ENCODE data around the gene NPY4R. TPM values are rescaled to one million over a fixed set of nuclear protein-coding genes. Genes with fewer than 3 reads are reported as not detected.
"Not testable (repeated sequence)": the region's sequence is repeated elsewhere in the genome, so short reads cannot be mapped to it uniquely, and the experiment has no call there.

Gene NPY4R
- total RNA-seq, 2 donors from 2014 or later, result not detected

DNA sequence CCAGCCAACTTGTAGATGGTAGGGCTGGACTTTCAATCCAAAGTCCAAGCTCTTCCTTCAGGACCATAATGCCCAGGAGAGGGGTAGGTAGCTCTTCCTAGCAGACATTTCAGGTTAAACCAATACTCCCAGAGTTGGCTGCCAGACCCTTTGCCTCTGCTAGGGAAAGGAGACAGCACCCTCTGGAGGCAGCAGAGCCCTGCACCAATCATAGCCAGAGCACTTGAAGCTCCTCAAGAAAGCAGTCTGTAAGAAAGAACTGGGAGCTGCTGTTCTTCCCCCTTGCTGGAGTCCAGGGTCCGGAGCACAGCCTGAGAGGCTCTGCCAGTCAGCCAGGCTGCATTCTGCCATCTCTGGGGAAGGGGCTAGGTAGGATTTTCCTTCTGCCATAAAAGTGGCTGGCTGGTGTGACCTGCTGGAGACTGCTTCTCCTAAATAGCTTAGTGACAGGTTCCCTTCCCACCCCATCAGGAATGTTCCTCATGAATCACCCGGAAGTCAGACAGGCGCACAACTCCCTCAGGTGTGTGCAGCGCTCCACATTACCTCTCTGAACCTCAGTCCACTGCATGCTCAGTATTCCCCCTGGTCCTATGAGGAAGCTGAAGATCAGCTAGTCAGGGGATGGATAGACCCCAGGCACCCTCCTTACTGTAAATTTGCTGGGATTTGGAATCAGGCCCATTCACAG lies 2.5 kb upstream of the NPY4R start:
- H3K36me3 Mint-ChIP-seq; H3K27ac Mint-ChIP-seq; H3K9me3 Mint-ChIP-seq; DNase-seq (ENCODE audit: low spot score in 2 of 2): not testable (repeated sequence)
- ATAC-seq, result peak in 1 of 2 donors; percentile 48

DNA sequence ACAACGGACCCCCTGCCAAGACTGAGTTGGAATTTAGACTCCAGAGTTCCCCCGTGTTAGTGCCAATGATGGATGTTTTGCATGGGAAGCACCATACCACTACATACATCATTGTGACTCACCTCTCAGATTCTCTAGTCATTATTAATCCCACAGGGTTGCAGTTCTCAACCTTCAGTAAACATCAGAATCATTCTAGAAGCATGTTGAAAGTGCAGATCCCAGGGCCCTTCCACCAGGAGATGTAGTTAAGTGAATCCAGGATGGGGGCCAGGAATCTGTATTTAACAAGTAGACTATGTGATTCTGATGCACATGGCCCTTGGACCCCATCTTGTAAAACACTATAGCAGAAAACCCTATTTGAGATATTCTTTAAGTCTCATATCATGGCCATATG lies 2.1 kb downstream of the NPY4R start:
- not testable (repeated sequence) for H3K27ac Mint-ChIP-seq; DNase-seq (ENCODE audit: low spot score in 2 of 2); H3K36me3 Mint-ChIP-seq; H3K9me3 Mint-ChIP-seq; ATAC-seq

DNA sequence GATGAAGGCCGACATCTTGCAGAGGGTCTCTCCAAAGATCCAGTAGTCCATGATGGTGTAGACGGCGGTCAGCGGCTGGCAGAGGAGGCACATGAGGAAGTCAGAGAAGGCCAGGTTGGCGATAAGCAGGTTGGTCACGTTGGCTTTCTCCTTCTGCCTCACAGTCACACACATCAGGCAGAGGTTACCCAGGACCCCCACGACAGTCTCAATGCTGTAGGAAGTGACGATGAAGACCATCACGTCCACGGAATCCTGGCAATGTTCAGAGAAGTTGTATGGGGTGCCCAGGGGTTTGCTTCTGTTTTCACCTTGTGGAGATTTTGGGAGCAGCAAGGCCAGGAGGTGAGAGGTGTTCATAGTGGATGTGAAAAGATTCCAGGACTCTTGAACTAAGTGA lies 3.5 kb downstream of the NPY4R start:
- not testable (repeated sequence) for ATAC-seq; H3K9me3 Mint-ChIP-seq; H3K27ac Mint-ChIP-seq; H3K36me3 Mint-ChIP-seq; DNase-seq (ENCODE audit: low spot score in 2 of 2)

DNA sequence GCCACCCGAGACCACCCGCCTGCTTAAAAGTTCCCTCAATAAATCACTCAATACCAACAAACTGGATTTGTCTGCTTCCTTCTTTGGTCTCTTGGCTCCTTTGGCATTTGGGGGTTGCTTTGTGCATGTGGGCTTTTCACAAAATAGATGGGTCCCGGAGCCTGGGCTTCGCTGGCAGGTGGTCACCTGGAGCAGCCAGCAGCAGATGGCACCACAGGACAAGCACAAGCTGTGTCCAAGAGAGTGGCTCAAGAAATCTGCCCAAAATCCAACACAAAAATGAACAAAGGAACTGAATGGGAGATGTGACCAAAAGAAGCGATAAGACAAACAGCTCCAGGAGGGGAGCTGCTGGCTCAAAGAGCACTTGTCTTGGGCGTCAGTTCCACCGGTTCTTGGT lies 6.2 kb downstream of the NPY4R start:
- H3K36me3 Mint-ChIP-seq; H3K9me3 Mint-ChIP-seq; DNase-seq (ENCODE audit: low spot score in 2 of 2); ATAC-seq; H3K27ac Mint-ChIP-seq: not testable (repeated sequence)

GRCh38 chr10:46457071-46457470 lies 8.7 kb downstream of the NPY4R start:
- H3K27ac Mint-ChIP-seq; DNase-seq (ENCODE audit: low spot score in 2 of 2); H3K9me3 Mint-ChIP-seq; H3K36me3 Mint-ChIP-seq; ATAC-seq: not testable (repeated sequence)

GRCh38 chr10:46455992-46456391 lies 9.8 kb downstream of the NPY4R start:
- H3K36me3 Mint-ChIP-seq, H3K27ac Mint-ChIP-seq: not testable (repeated sequence)

GRCh38 chr10:46451365-46451764 lies 14.4 kb downstream of the NPY4R start:
- not testable (repeated sequence) for H3K36me3 Mint-ChIP-seq; H3K9me3 Mint-ChIP-seq; ATAC-seq; H3K27ac Mint-ChIP-seq; DNase-seq (ENCODE audit: low spot score in 2 of 2)

More at GRCh38 chr10:46455992-46456391, 9.8 kb downstream of the NPY4R start:
- DNase-seq (ENCODE audit: low spot score in 2 of 2); H3K9me3 Mint-ChIP-seq: not testable (repeated sequence)
- peak in 1 of 2 donors; percentile 48 for ATAC-seq

- not testable (repeated sequence) for DNase-seq (ENCODE audit: low spot score in 2 of 2); H3K27ac Mint-ChIP-seq; H3K36me3 Mint-ChIP-seq; ATAC-seq; H3K9me3 Mint-ChIP-seq
These were observed 14.9 kb downstream of the NPY4R start for GRCh38 chr10:46450829-46451228.

DNA sequence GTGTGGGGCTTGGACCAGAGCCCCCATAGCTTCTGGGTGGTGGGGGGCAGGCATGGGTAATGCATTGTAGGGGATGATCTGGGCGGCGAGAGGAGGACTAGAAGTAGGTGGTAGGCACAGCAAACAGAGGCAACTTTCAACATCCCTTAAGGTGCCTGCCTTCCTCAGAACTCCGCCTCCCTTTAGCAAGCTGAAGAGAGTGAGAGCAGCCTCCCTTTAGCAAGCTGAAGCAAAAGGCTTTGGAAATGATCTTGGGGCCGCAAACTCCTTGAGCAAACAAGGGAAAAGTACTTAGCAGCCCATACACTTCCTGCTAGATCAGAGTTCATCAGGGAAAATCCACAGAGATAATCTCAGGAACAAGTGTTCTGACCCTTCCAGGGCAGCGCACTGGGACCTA lies 18.3 kb downstream of the NPY4R start:
- H3K9me3 Mint-ChIP-seq; DNase-seq (ENCODE audit: low spot score in 2 of 2); H3K36me3 Mint-ChIP-seq; H3K27ac Mint-ChIP-seq; ATAC-seq: not testable (repeated sequence)

- not testable (repeated sequence) for ATAC-seq; H3K27ac Mint-ChIP-seq; DNase-seq (ENCODE audit: low spot score in 2 of 2)
These were observed 20.2 kb downstream of the NPY4R start for GRCh38 chr10:46445389-46446122.

DNA sequence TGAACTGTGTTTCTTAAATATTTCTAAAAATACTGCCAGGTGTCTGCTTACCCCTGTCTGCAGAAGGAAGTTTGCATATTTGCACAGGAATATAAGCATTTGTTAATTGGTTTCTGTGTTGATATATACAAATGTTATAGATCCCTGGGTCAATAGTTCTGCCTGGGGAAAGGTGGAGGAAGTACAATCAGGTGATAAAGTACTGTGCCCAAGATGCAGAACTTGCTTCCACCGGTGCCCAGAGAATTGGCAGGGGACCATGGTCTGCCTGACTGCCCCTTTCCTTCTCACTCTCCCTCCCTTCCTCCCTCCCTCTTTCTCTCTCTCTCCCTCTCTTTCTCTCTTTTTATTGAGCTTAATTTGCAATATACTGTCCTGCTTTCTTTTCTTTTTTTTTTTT lies 22.3 kb downstream of the NPY4R start:
- not testable (repeated sequence) for H3K27ac Mint-ChIP-seq; H3K9me3 Mint-ChIP-seq; ATAC-seq; H3K36me3 Mint-ChIP-seq; DNase-seq (ENCODE audit: low spot score in 2 of 2)

More at GRCh38 chr10:46445389-46446122, 20.2 kb downstream of the NPY4R start:
- H3K9me3 Mint-ChIP-seq, H3K36me3 Mint-ChIP-seq: not testable (repeated sequence)

DNA sequence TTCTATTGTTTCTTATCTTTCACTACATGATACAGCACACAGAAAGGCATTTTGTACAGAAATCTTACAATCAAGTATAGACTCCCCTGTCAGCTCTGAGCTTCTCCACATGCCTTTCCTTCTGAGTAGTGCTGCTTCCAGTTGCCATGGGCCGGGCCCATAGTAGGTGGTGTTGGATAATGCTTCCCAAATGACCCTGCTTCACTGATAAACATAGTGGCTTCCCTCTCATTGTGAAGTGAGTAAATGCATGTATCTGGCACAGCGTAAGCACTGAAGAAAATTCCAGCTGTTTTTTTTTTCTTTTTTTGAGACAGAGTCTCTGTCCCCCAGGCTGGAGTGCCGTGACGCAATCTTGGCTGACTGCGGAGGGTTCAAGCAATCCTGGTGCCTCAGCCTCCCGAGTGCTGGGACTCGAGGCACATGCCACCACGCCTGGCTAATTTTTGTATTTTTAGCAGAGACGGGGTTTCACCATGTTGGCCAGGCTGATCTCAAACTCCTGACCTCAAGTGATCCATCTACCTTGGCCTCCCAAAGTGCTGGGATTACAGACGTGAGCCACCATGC lies 23.0 kb downstream of the NPY4R start:
- not testable (repeated sequence) for H3K9me3 Mint-ChIP-seq; DNase-seq (ENCODE audit: low spot score in 2 of 2); H3K27ac Mint-ChIP-seq; H3K36me3 Mint-ChIP-seq; ATAC-seq

DNA sequence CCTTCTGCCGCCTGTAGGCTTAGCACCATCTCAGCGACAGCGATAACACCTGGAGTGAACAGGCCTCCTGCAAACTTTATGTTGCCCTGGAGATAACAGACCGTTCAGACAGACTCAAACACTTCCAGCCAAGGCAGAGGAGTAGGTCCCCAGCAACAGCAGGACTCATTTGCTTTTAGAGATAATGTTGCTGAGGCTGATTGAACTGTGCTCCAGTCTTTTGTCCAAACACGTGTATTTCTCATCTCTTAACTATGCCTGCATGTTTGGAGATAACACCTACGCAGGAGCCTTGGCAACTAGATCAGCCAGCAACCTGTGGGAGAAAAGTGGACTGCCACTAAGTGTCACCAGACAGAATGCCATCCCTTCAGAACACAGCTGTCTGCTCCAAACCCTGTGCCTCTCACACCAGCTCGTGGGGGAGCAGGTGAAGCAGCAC lies 23.9 kb downstream of the NPY4R start:
- not testable (repeated sequence) for H3K36me3 Mint-ChIP-seq; DNase-seq (ENCODE audit: low spot score in 2 of 2); ATAC-seq; H3K27ac Mint-ChIP-seq; H3K9me3 Mint-ChIP-seq

DNA sequence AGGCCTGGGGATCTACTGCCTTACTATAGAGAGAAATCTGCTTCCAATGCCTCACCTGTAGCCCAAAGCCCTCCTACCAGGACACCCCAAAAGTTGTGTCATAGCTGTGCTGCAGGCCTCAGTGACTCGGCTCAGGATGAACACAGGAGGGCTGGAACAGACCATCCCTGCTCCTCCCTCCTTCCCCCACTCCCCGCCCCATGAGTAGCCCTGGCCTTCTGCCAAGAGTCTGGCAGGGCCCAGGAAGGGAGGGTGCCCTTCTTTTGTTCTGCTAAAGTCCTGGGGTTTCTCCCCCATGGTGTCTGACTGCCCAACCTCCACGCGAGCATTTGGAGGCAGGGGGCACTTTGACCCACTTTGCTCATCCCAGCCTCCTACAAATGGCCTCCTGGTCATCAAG lies 24.8 kb downstream of the NPY4R start:
- H3K27ac Mint-ChIP-seq; H3K36me3 Mint-ChIP-seq; DNase-seq (ENCODE audit: low spot score in 2 of 2); ATAC-seq; H3K9me3 Mint-ChIP-seq: not testable (repeated sequence)

DNA sequence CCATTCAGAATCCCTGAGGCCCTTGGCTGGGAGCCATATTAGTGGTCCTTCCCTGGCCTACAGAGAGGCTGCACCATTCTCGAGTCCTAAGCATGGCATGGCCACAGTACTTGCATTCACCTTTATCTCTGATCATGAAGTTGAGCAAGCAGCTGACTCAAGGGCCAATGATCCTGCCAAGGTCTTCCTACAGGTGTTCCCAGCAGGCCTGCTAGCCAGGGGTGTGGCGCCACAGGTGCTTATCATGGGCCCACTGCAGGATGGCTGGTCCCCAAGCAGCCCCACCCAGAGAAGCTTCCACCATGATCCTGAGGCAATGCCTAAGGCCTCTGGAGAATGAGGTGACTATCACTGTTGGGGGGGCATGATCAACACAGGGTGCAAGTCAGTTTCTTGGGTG lies 42.2 kb downstream of the NPY4R start:
- DNase-seq (ENCODE audit: low spot score in 2 of 2); ATAC-seq; H3K27ac Mint-ChIP-seq; H3K9me3 Mint-ChIP-seq; H3K36me3 Mint-ChIP-seq: not testable (repeated sequence)

DNA sequence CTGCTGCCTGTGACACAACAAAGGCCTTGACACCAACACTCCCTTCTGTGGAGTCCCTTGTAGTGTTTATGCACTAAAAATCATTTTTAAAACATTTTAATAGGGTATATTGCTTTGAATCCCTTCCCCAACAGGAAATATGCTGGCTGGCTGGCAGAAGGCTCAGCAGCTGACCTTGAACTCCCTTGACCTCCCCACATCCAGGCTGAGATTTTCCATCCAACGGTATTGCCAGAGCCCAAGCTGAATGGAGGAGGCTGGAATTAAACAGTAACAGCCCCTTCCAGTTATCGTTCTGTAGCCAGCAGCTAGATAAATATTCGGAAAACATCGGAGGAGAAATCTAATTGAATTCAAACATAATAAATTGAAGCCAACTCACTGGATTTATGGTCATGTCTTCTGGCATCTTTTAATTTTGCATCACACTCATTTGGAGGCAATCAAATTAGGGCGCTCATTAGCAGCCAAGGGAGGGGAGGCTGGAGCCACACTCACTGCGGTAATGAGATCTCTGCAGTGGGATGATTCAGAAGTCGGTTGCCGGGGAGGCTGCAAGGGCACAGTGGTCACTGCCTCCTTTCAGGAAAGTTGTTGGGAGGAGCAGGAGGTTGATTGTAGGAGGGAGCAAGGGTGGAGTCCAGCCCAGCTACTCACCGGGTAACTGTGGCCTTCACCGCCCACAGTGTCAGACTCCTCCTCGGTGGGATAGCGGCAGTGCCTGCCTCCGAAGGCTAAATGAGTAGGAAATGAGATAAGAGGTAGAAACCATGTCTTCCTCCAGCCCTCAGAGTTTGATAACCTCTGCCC lies 46.0 kb downstream of the NPY4R start:
- not testable (repeated sequence) for H3K36me3 Mint-ChIP-seq; ATAC-seq; H3K9me3 Mint-ChIP-seq; H3K27ac Mint-ChIP-seq; DNase-seq (ENCODE audit: low spot score in 2 of 2)

DNA sequence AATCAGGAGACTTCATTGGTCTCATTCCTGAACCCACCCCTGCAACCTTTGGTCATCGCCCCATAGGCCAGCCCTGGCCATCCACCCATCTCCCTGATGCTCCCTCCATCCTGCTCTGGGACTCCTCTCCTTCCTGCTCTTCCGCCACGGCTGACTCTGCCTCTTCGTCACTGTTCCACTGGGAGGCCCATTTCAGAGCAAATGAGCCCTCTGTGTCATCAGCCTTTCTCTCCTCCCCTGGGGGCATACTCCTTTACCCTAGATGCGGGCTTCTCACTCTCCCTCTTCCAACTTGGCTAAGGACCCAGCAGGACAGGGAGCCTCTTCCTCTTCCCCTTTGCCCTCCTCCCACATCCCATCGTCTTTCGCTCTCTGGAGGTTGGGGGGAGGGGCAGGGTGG lies 47.5 kb downstream of the NPY4R start:
- not testable (repeated sequence) for DNase-seq (ENCODE audit: low spot score in 2 of 2); ATAC-seq; H3K36me3 Mint-ChIP-seq; H3K9me3 Mint-ChIP-seq; H3K27ac Mint-ChIP-seq
